ENCODE data around the gene PRKN.

DNA sequence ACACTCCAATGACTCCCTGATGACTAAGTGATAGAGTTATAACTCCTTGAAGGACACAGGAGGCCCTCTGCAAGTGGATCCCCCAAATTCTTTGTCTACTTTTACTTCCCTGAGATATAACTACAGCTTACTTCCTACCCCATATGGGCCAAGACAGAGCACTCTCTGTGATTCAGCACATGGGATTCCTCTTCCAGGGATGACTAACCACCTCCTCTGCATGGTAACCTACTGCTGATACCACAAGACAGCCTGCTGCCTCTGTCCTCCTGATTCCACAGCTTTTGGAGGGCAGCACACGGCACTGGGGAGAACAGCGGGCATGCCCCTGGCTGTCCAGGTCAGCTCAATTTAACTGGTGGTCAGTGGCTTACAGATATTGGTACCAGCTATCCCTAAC is 778.0 kb downstream of the PRKN start:
- TF ChIP-seq, protein P1, sequence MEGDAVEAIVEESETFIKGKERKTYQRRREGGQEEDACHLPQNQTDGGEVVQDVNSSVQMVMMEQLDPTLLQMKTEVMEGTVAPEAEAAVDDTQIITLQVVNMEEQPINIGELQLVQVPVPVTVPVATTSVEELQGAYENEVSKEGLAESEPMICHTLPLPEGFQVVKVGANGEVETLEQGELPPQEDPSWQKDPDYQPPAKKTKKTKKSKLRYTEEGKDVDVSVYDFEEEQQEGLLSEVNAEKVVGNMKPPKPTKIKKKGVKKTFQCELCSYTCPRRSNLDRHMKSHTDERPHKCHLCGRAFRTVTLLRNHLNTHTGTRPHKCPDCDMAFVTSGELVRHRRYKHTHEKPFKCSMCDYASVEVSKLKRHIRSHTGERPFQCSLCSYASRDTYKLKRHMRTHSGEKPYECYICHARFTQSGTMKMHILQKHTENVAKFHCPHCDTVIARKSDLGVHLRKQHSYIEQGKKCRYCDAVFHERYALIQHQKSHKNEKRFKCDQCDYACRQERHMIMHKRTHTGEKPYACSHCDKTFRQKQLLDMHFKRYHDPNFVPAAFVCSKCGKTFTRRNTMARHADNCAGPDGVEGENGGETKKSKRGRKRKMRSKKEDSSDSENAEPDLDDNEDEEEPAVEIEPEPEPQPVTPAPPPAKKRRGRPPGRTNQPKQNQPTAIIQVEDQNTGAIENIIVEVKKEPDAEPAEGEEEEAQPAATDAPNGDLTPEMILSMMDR (IDR thresholded peaks at IDR 0.05), result no peak
- no peak for TF ChIP-seq EZH2 (IDR thresholded peaks at IDR 0.05)

All from neural progenitor cell (in vitro differentiated cells).